ENCODE measurements around the gene CCNC.

CCNC gene, protein sequence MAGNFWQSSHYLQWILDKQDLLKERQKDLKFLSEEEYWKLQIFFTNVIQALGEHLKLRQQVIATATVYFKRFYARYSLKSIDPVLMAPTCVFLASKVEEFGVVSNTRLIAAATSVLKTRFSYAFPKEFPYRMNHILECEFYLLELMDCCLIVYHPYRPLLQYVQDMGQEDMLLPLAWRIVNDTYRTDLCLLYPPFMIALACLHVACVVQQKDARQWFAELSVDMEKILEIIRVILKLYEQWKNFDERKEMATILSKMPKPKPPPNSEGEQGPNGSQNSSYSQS

GRCh38 chr6:99568103-99568933, at the start of gene CCNC:
Gene CCNC (minus strand): TSS chr6:99568660. CDS start chr6:99568527, 133 bp downstream.
- TF ChIP-seq GATA3 (IDR thresholded peaks at IDR 0.05; ENCODE audit: low read depth, low read length) (no peak), GATA2 (IDR thresholded peaks at IDR 0.05; ENCODE audit: low read depth, low read length) (no peak)

- TF ChIP-seq GATA2 (IDR thresholded peaks at IDR 0.05; ENCODE audit: low read depth, low read length): no peak
- TF ChIP-seq GATA3 (IDR thresholded peaks at IDR 0.05; ENCODE audit: low read depth, low read length): no peak
Measured at GRCh38 chr6:99617131-99617530, 48.7 kb upstream of the CCNC start.

GRCh38 chr6:99614430-99615186, 46.1 kb upstream of the CCNC start:
- TF ChIP-seq GATA3 (IDR thresholded peaks at IDR 0.05; ENCODE audit: low read depth, low read length): no peak
- TF ChIP-seq GATA2 (IDR thresholded peaks at IDR 0.05; ENCODE audit: low read depth, low read length): no peak

- TF ChIP-seq GATA2 (IDR thresholded peaks at IDR 0.05; ENCODE audit: low read depth, low read length) (no peak), GATA3 (IDR thresholded peaks at IDR 0.05; ENCODE audit: low read depth, low read length) (no peak)
Measured at GRCh38 chr6:99613705-99614429, 45.4 kb upstream of the CCNC start.

DNA sequence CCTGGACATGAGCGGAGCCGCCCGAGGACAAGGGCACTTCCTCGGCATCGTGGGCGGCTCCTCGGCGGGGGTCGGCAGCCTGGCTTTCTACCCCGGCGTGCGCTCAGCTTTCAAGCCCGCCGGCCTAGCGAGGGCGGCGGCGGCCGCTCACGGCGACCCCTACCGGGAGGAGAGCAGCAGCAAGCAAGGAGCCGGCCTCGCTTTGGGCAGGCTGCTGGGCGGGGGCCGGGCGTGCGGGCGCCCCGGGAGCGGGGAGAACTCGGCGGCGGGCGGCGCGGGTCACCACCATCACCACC, 44.9 kb upstream of the CCNC start:
- TF ChIP-seq GATA2 (IDR thresholded peaks at IDR 0.05; ENCODE audit: low read depth, low read length) (no peak), GATA3 (IDR thresholded peaks at IDR 0.05; ENCODE audit: low read depth, low read length) (no peak)

DNA sequence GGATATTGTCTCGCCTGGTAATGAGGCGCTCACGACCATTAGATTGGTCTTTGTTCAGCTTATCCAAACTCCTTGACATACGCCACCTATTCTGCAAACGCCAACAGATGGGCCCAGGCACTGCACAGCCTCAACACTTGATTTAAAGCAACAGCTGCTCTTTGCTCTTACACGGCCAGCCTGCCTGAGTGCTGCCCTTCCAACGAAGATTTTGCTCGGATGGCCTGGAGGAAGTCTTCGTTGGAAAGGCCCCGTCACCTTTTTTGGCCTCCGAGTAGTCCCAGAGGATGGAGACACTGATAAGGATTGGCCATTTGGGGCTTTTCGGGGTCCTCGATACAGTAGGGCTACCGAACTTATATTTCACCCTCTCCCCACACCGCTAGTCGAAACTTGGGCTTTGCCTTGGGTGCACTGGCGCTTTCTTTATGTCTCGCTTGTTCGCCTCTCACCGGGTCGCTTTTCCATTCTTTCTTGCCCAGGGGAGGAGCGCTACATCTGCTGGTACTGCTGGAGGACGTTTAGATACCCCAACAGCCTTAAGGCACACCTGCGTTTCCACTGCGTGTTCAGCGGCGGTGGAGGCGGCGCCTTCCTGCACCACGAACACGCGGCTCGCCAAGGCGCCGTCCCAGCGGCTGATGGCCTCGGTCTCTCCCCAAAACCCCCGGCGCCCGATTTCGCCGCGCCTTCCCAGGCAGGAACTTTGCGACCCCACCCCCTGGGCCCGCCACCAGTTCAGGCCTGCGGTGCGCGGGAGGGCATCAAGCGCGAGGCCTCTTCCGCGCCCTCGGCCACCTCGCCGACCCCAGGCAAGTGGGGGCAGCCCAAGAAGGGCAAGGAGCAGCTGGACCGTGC, 44.3 kb upstream of the CCNC start:
- TF ChIP-seq GATA3 (IDR thresholded peaks at IDR 0.05; ENCODE audit: low read depth, low read length) (no peak), GATA2 (IDR thresholded peaks at IDR 0.05; ENCODE audit: low read depth, low read length) (no peak)

DNA sequence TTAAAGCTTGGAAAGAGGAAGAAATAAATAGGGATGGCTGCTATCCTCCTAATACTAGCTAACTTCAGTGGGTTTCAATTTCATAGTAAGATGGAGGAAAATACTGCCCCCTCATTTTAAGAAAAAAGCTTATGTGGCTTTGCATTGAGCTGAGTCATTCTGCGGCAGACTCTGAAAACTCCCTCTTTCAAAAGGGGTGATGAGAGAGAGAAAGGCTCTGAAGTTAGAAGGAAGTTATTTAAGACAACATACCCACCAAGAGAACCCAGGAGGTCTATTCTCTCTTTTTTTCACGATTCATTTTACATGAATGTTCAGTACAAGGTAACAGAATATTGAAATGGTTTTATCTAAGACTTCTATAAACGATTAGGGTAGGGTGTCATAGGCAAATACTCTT, 42.7 kb upstream of the CCNC start:
- TF ChIP-seq GATA3 (IDR thresholded peaks at IDR 0.05; ENCODE audit: low read depth, low read length) (no peak), GATA2 (IDR thresholded peaks at IDR 0.05; ENCODE audit: low read depth, low read length) (no peak)

GRCh38 chr6:99609905-99610489, 41.5 kb upstream of the CCNC start:
- no peak for TF ChIP-seq GATA2 (IDR thresholded peaks at IDR 0.05; ENCODE audit: low read depth, low read length)
- TF ChIP-seq GATA3 (IDR thresholded peaks at IDR 0.05; ENCODE audit: low read depth, low read length): no peak

- TF ChIP-seq GATA3 (IDR thresholded peaks at IDR 0.05; ENCODE audit: low read depth, low read length) (no peak), GATA2 (IDR thresholded peaks at IDR 0.05; ENCODE audit: low read depth, low read length) (no peak)
Measured at GRCh38 chr6:99608886-99609482, 40.5 kb upstream of the CCNC start.

DNA sequence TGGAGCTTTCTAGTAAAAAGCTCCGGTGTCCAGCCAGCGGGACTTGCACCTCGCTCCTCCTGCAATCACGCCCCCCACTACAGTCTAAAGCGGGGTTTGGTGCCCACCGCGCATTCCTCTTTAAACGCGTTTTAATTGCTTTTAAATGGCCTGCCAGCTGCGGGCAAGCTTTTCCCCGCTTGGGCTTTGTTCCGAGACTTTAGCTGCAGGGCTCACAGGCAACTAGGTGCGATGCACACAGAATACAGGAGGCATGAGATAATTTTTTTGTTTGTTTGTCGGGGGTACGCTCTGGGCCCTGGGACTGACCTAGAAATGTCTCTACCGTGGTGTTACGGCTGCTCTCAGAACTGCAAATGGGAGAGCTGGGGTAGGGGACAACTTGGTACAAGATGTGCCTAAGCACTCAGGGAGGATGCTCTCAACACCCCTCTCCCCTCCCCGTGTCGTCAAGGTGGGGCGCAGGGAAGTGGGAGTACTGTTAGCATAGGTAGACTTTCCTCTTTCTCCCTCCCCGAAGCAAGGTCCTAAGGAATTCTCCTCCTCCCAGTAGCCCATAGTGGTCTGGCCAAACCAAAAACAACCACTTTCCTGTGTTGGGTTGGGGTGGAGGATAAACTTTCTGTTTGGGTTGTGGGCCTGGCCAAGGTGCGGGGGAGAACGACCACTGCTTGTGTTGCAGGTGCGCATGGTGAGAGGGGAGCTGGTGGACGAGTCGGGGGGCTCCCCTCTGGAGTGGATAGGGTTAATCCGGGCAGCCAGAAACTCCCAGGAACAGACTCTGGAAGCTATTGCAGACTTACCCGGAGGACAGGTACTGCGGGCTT, 39.8 kb upstream of the CCNC start:
- no peak for TF ChIP-seq GATA2 (IDR thresholded peaks at IDR 0.05; ENCODE audit: low read depth, low read length)
- no peak for TF ChIP-seq GATA3 (IDR thresholded peaks at IDR 0.05; ENCODE audit: low read depth, low read length)

DNA sequence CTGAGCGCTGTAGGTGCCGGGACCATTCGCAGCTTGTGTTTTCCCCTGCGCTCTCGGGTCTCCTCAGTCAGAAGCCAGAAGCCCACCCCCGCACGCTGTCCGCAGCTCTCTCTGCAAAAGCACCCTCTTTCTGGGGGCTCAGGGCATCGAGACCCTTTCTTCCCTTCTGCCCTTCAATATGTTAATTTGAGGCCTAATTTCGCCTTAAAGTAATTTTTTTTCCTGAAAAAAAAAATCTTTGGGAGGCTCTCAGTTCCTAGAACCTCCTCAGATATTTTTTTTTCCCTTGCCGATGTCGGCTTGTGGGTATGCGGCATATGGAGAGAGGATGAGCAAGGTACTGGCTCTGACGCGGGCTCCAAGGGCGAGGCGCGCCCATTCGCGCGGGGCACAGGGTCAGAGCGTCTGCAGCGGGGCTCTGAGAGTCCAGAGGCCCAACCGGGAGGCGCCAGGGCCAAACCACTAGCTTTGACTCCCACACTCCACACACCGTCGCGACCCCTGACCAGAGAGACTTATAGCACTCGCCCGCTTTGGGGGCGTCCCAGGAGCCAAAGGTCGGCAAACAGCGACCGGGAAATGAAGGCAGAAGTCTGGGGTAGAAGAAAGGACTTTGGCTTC, 39.1 kb upstream of the CCNC start:
- TF ChIP-seq GATA2 (IDR thresholded peaks at IDR 0.05; ENCODE audit: low read depth, low read length) (no peak), GATA3 (IDR thresholded peaks at IDR 0.05; ENCODE audit: low read depth, low read length) (no peak)
